HFFc6 (cell line): Measurements from ENCODE around the gene PLPPR2. TPM values are rescaled to one million over a fixed set of nuclear protein-coding genes. Genes with fewer than 3 reads are reported as not detected.

Experiments used
- DNase-seq: peaks from one replicate; pipeline ENCODE4 v3.0.0-alpha.2; 2018
- H3K27ac Mint-ChIP-seq: 2 replicates; pipeline ENCODE4 v1.8.0; 2020; ENCODE audit warnings: mild to moderate bottlenecking, mixed read lengths
- H3K27me3 Mint-ChIP-seq: 2 replicates; pipeline ENCODE4 v1.8.0; 2021; ENCODE audit warnings: mild to moderate bottlenecking, moderate library complexity, mixed read lengths; ENCODE audit not compliant: insufficient read depth
- H3K36me3 Mint-ChIP-seq: 2 replicates; pipeline ENCODE4 v1.8.0; 2021; ENCODE audit warnings: low read depth, mixed read lengths
- H3K4me1 Mint-ChIP-seq: 2 replicates; pipeline ENCODE4 v1.8.0; 2020; ENCODE audit warnings: low read depth, mixed read lengths
- H3K4me3 Mint-ChIP-seq: 2 replicates; pipeline ENCODE4 v1.8.0; 2020; ENCODE audit warnings: mild to moderate bottlenecking, moderate library complexity, mixed read lengths
- H3K9me3 Mint-ChIP-seq: 2 replicates; pipeline ENCODE4 v1.8.0; 2020; ENCODE audit warnings: mild to moderate bottlenecking, mixed read lengths
- total RNA-seq, 6 experiments: library from RNA; stranded (reverse); fragmentation: NEBNext Ultra II Directional; extraction: Animal tissue kit (Norgen Biotek cat#: 25700); gene quantifications; 2 replicates in 1 of 6; 3 replicates in 5 of 6; pipeline ENCODE4 v1.2.3, GENCODE V29; 2021
- TF ChIP-seq, protein P1 (sequence below): fragments of 200-600 bp; sonication (generic); IDR thresholded peaks from 2 replicates; pipeline ENCODE4 v1.5.0; 2021; ENCODE audit warnings: antibody characterized with exemption, mild to moderate bottlenecking

The PLPPR2 gene
- total RNA-seq, 6 experiments from 2014 or later, result 52.4 to 82.2 (median 59.7) TPM

DNA sequence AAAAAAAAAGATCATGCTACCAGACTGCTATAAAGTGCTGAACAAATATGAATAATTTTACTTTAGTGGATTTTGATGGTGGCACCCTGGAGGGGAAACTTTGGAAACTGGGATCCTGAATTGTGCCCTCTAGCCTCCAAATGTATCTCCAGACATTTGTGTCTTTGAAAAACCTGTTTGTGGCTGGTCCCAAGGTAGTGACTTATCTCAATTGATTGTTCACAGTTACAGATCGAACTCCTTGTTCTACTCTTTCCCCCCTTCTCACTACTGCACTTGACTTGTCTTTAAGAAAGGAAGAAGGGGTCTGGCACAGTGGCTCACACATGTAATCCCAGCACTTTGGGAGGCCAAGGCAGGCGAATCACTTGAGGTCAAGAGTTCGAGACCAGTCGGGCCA, 53.4 kb downstream of the PLPPR2 start:
- Mint-ChIP-seq H3K27me3 (no peaks in the 10 kb centered on the region; the same call in 1 of the 2 replicates), H3K4me1 (peaks cover 12% of the 10 kb centered on the region), H3K9me3 (no peaks in the 10 kb centered on the region), H3K27ac (no peak overlapping the region), H3K4me3 (no peak overlapping the region), H3K36me3 (no peaks in the 10 kb centered on the region)
- DNase-seq, result no peak
- TF ChIP-seq, protein P1, sequence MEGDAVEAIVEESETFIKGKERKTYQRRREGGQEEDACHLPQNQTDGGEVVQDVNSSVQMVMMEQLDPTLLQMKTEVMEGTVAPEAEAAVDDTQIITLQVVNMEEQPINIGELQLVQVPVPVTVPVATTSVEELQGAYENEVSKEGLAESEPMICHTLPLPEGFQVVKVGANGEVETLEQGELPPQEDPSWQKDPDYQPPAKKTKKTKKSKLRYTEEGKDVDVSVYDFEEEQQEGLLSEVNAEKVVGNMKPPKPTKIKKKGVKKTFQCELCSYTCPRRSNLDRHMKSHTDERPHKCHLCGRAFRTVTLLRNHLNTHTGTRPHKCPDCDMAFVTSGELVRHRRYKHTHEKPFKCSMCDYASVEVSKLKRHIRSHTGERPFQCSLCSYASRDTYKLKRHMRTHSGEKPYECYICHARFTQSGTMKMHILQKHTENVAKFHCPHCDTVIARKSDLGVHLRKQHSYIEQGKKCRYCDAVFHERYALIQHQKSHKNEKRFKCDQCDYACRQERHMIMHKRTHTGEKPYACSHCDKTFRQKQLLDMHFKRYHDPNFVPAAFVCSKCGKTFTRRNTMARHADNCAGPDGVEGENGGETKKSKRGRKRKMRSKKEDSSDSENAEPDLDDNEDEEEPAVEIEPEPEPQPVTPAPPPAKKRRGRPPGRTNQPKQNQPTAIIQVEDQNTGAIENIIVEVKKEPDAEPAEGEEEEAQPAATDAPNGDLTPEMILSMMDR, result no peak

DNA sequence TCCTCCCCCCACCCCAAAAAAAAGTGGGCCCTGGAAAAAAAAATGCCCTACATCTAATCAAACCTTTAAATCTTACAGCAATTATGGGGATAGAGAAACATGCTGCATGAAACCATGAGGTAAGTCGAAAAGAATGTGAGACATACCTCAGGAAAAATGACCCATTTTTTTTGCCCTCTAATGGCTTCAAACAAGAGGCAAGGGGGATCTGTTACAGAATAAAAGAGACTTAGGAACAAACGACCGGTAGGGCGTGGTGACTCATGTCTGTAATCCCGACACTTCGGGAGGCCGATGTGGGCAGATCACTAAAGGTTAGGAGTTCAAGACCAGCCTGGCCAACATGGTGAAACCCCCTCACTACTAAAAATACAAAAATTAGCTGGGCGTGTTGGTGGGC, 55.5 kb downstream of the PLPPR2 start:
- TF ChIP-seq, protein P1, result no peak
- H3K36me3 Mint-ChIP-seq, result no peaks in the 10 kb centered on the region
- no peaks in the 10 kb centered on the region for H3K27me3 Mint-ChIP-seq
- DNase-seq, result peak; percentile 65
- peak overlapping the region; percentile 24; the same call in 1 of the 2 replicates for H3K27ac Mint-ChIP-seq
- H3K4me1 Mint-ChIP-seq, result peaks cover 12% of the 10 kb centered on the region
- H3K9me3 Mint-ChIP-seq, result no peaks in the 10 kb centered on the region
- no peak overlapping the region for H3K4me3 Mint-ChIP-seq

DNA sequence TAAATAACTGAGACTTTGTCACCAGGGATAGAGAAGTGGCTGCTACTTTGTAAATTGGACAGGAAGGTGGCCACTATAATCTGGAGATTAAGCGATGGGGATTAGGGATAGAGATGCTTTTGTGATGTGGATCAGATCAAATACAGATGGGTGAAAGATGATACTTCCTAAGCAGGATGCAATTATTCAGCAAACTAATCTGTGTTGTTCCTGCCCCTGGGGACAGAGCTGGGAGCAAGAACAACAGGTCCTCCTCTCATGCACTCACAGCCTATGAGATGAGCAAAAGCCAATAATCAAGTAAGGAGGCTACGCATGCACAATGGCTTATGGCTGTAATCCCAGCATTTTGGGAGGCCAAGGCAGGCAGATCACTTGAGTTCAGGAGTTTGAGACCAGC, 59.3 kb downstream of the PLPPR2 start:
- no peaks in the 10 kb centered on the region for H3K36me3 Mint-ChIP-seq
- no peak for DNase-seq
- H3K4me3 Mint-ChIP-seq, result no peak overlapping the region
- no peak overlapping the region for H3K27ac Mint-ChIP-seq
- H3K4me1 Mint-ChIP-seq, result peaks cover 12% of the 10 kb centered on the region
- TF ChIP-seq, protein P1, result no peak
- H3K27me3 Mint-ChIP-seq, result no peaks in the 10 kb centered on the region; the same call in 1 of the 2 replicates
- no peaks in the 10 kb centered on the region for H3K9me3 Mint-ChIP-seq

Other genes starting within 250 kb of the PLPPR2 start
- 10 to 100 TPM; 21.0 to 54.6 (median 50.3) TPM for gene SPC24, start 199.7 kb upstream of the PLPPR2 start, total RNA-seq
- 100 to 1,000 TPM; 132 to 167 (median 156) TPM for gene KANK2, start 157.9 kb upstream of the PLPPR2 start, total RNA-seq
- gene ANGPTL8, start 115.8 kb upstream of the PLPPR2 start, total RNA-seq, result not detected
- gene DOCK6, start 92.9 kb upstream of the PLPPR2 start, total RNA-seq, result 10 to 100 TPM; 20.7 to 32.2 (median 22.9) TPM
- gene TSPAN16, start 59.3 kb upstream of the PLPPR2 start, total RNA-seq, result not detected
- 10 to 100 TPM in 2 of 6 experiments, 1 to 10 TPM in 4; 6.7 to 11.1 (median 8.7) TPM for gene RAB3D, start 15.8 kb upstream of the PLPPR2 start, total RNA-seq
- 10 to 100 TPM; 36.9 to 51.8 (median 46.5) TPM for gene TMEM205, start 9.2 kb upstream of the PLPPR2 start, total RNA-seq
- 10 to 100 TPM in 4 of 6 experiments, 1 to 10 TPM in 2; 7.7 to 11.8 (median 10.4) TPM for gene CCDC159, start 8.9 kb upstream of the PLPPR2 start, total RNA-seq
- 1 to 10 TPM; 1.2 to 2.2 (median 1.6) TPM for gene SWSAP1, start 19.2 kb downstream of the PLPPR2 start, total RNA-seq
- gene EPOR, start 28.9 kb downstream of the PLPPR2 start, total RNA-seq, result 1 to 10 TPM; 6.1 to 8.3 (median 7.1) TPM
- gene RGL3, start 63.9 kb downstream of the PLPPR2 start, total RNA-seq, result 10 to 100 TPM in 1 of 6 experiments, 1 to 10 TPM in 5; 7.3 to 11.7 (median 8.9) TPM
- 1 to 10 TPM in 1 of 6 experiments, under 1 TPM in 4, not detected in 1; 0.16 to 1.1 (median 0.60) TPM for gene ODAD3, start 79.7 kb downstream of the PLPPR2 start, total RNA-seq
- gene PRKCSH, start 80.2 kb downstream of the PLPPR2 start, total RNA-seq, result 100 to 1,000 TPM; 367 to 460 (median 388) TPM
- gene ELAVL3, start 125.6 kb downstream of the PLPPR2 start, total RNA-seq, result not detected
- gene ZNF653, start 150.4 kb downstream of the PLPPR2 start, total RNA-seq, result 1 to 10 TPM; 4.7 to 6.3 (median 5.3) TPM
- 10 to 100 TPM; 17.5 to 24.9 (median 19.9) TPM for gene ECSIT, start 173.7 kb downstream of the PLPPR2 start, total RNA-seq
- 1 to 10 TPM; 6.5 to 9.3 (median 8.0) TPM for gene CNN1, start 183.4 kb downstream of the PLPPR2 start, total RNA-seq
- gene ELOF1, start 203.8 kb downstream of the PLPPR2 start, total RNA-seq, result 10 to 100 TPM; 72.3 to 85.5 (median 78.7) TPM
- gene ACP5, start 222.2 kb downstream of the PLPPR2 start, total RNA-seq, result 1 to 10 TPM; 1.5 to 2.8 (median 2.3) TPM
- gene ZNF627, start 242.1 kb downstream of the PLPPR2 start, total RNA-seq, result 1 to 10 TPM; 5.7 to 8.7 (median 7.5) TPM